ENCODE results near the gene MTARC2.

The MTARC2 gene

DNA sequence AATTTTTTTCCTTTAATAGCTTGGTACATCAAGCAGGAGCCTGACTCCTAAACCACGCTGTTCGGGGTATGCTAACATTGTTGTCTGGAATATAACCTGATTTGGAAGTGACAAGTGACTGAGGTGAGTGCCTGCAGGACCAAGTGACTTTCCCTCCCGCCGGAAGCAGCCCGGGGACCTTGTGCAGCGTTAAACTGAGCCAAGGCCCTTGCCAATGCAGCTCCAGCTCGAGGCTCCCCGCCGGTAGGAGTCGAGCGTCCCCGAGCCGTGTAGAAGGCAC lies 37.9 kb downstream of the MTARC2 start:
- DNase-seq (ENCODE audit: extremely low read depth, low read depth): no peak
- TF ChIP-seq, protein P1, sequence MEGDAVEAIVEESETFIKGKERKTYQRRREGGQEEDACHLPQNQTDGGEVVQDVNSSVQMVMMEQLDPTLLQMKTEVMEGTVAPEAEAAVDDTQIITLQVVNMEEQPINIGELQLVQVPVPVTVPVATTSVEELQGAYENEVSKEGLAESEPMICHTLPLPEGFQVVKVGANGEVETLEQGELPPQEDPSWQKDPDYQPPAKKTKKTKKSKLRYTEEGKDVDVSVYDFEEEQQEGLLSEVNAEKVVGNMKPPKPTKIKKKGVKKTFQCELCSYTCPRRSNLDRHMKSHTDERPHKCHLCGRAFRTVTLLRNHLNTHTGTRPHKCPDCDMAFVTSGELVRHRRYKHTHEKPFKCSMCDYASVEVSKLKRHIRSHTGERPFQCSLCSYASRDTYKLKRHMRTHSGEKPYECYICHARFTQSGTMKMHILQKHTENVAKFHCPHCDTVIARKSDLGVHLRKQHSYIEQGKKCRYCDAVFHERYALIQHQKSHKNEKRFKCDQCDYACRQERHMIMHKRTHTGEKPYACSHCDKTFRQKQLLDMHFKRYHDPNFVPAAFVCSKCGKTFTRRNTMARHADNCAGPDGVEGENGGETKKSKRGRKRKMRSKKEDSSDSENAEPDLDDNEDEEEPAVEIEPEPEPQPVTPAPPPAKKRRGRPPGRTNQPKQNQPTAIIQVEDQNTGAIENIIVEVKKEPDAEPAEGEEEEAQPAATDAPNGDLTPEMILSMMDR (IDR thresholded peaks at IDR 0.05; ENCODE audit: low read depth, low read length, missing control alignments): no peak
- H3K4me3 ChIP-seq (replicated peaks; ENCODE audit: low read depth, low read length): peak overlapping the region; percentile 48

DNA sequence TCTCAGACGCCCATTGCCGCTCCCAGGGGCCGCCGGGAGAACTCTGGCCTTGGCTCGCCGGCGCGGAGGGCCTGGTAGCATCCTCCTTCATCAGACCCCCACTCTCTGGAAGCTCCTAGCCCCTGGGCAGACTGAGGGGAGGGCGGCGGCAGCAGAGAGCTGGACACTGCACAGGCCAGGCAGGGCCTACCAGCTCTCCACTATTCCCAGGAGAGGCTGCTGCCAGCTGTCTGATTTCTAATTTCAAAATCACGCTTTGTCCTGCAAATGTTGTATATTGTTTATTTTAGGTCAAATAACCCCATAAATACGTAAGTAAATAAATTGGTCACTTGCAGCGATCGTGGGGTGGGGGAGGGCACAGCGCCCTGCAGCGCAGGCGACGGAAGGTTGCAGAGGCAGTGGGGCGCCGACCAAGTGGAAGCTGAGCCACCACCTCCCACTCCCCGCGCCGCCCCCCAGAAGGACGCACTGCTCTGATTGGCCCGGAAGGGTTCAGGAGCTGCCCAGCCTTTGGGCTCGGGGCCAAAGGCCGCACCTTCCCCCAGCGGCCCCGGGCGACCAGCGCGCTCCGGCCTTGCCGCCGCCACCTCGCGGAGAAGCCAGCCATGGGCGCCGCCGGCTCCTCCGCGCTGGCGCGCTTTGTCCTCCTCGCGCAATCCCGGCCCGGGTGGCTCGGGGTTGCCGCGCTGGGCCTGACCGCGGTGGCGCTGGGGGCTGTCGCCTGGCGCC lies 38.4 kb downstream of the MTARC2 start, which contains the start of gene MTARC1:
MTARC1 (plus strand) TSS at position 577 of the 732 bp plus-strand sequence; CDS start at position 609, 32 bp downstream.
- peak; percentile 12 for DNase-seq (ENCODE audit: extremely low read depth, low read depth)
- H3K4me3 ChIP-seq (replicated peaks; ENCODE audit: low read depth, low read length): peak within 1 kb of the TSS; percentile 48
- TF ChIP-seq, protein P1 (IDR thresholded peaks at IDR 0.05; ENCODE audit: low read depth, low read length, missing control alignments): no peak

DNA sequence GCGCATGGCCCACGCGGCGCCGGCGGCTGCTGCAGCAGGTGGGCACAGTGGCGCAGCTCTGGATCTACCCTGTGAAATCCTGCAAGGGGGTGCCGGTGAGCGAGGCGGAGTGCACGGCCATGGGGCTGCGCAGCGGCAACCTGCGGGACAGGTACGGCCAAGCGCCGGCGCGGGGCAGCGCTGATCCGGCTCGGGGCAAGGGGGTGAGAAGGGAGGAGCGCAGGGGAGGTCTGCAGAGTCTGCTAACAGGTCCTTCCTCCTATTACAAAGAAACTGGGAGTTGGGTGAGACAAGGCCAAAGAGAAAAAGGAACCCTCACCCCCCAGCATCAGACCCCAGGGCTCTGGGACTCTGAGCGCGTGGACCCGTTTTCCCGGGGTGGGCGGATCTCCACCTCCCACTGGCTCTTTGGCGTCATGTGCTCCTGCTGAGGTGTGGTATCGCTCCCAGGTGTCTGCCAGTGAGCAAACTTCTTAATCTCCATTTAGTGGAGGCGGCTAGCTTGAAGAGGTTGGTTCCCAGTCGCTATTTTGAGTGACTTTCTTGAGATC lies 39.0 kb downstream of the MTARC2 start:
- TF ChIP-seq, protein P1 (IDR thresholded peaks at IDR 0.05; ENCODE audit: low read depth, low read length, missing control alignments): no peak
- peak overlapping the region; percentile 48 for H3K4me3 ChIP-seq (replicated peaks; ENCODE audit: low read depth, low read length)
- DNase-seq (ENCODE audit: extremely low read depth, low read depth): no peak

DNA sequence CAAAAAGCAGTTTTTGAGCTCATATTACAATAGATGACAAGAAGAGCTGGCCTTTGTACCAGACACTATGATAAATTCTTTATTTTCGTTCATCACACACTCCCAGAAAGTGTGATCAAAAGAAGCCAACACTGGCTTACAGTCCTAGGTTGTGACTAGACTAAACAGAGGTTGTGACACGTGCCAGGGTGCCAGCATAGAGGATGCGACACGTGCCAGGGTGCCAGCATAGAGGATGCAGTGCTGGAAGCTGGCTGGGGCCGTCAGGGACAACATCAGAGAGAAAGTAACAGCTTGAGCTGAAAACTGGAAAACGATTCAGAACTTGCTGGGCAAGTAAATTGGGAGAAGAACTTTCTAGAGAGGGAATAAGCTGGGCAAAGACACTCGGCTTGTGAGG lies 40.8 kb downstream of the MTARC2 start:
- H3K4me3 ChIP-seq (replicated peaks; ENCODE audit: low read depth, low read length): no peak overlapping the region
- TF ChIP-seq, protein P1 (IDR thresholded peaks at IDR 0.05; ENCODE audit: low read depth, low read length, missing control alignments): no peak
- DNase-seq (ENCODE audit: extremely low read depth, low read depth): no peak

DNA sequence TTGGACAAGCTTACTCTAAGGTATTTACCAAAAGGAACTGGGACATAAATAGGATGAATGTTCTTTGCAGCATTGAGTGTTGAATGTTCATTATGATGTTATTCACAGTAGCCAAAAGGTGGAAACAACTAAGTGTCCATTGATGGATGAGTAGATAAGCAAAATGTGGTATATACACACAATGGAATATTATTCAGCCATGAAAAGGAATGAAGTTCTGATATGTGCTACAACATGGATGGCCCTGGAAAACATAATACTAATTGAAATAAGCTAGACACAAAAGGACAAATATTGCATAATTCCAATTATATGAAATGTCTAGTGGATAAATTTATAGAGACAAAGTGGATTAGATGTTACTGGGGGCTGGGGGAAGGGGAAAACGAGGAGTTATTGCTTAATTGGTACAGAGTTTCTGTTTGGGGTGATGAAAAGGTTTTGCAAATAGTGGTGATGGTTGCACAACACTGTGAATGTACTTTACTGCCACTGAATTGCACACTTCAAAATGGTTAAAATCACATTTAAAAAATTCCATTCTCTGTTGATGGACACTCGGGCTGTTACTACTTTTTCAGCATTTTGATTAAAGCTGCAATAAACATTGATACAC lies 41.5 kb downstream of the MTARC2 start:
- no peak for DNase-seq (ENCODE audit: extremely low read depth, low read depth)
- TF ChIP-seq, protein P1 (IDR thresholded peaks at IDR 0.05; ENCODE audit: low read depth, low read length, missing control alignments): no peak
- no peak overlapping the region for H3K4me3 ChIP-seq (replicated peaks; ENCODE audit: low read depth, low read length)

DNA sequence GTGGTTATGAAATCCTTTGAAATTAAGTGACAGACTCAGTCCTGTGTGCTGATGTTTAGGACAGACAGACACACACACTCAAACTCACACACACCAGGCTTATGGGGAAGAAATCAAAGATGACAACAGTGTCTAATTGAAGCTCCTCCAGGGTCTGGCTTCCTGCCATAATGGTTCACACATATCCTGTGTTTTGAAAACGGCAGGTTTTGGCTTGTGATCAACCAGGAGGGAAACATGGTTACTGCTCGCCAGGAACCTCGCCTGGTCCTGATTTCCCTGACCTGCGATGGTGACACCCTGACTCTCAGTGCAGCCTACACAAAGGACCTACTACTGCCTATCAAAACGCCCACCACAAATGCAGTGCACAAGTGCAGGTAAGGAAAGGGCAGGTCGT lies 43.2 kb downstream of the MTARC2 start:
- DNase-seq (ENCODE audit: extremely low read depth, low read depth): no peak
- TF ChIP-seq, protein P1 (IDR thresholded peaks at IDR 0.05; ENCODE audit: low read depth, low read length, missing control alignments): no peak
- no peak overlapping the region for H3K4me3 ChIP-seq (replicated peaks; ENCODE audit: low read depth, low read length)

All from HFF-Myc (cell line).